B cell (primary cell): Measurements from ENCODE around the gene CAPN3. TPM values are rescaled to one million over a fixed set of nuclear protein-coding genes. Genes with fewer than 3 reads are reported as not detected.

Source experiments
- ATAC-seq: fragments of 200-7000 bp; cut with Tn5 transposase; one replicate; pipeline ENCODE4 v1.10.0; 2021; ENCODE audit warnings: low read depth, mild to moderate bottlenecking, moderate number of reproducible peaks, moderate library complexity
- CTCF ChIA-PET: fragments of 350-600 bp; sonication (Branson Sonifier 250); formaldehyde crosslinking; loops from one replicate; lab custom pipeline; 2021; ENCODE audit warnings: antibody characterized with exemption, inconsistent platforms; lab: Charles Lee
- POLR2A ChIA-PET: fragments of 350-600 bp; sonication (Branson Sonifier 250); formaldehyde crosslinking; loops from one replicate; lab custom pipeline; 2021; ENCODE audit warnings: antibody characterized with exemption; lab: Charles Lee
- DNase-seq: peaks from one replicate; pipeline ENCODE4 v3.0.0; 2013
- H2AFZ ChIP-seq: 2 replicates; pipeline ENCODE4 v1.6.1; 2012; ENCODE audit warnings: mild to moderate bottlenecking, low read depth, low read length; ENCODE audit not compliant: insufficient read depth, poor library complexity, severe bottlenecking
- H3K27ac ChIP-seq, 2 donors: 1 replicate in 1 of 2; 2 replicates in 1 of 2; pipeline ENCODE4 v1.5.1; 2012 to 2013; ENCODE audit warnings: low read length in 2 of 2, mild to moderate bottlenecking in 2 of 2, moderate library complexity in 1 of 2
- H3K27me3 ChIP-seq, 4 experiments: fragments of 200-600 bp in 1 of 4; sonication (generic) in 1 of 4; replicated peaks in 1 of 4; 1 replicate in 2 of 4; 2 replicates in 2 of 4; pipeline versions ENCODE4 v1.6.1 to v1.7.0; 2013 to 2016; ENCODE audit warnings: low read length in 3 of 4, mild to moderate bottlenecking in 2 of 4, mixed read lengths in 1 of 4, moderate library complexity in 1 of 4; ENCODE audit not compliant: insufficient read depth in 4 of 4, control insufficient read depth in 3 of 4; ENCODE audit errors: control extremely low read depth in 1 of 4
- H3K36me3 ChIP-seq, 2 experiments: replicated peaks in 1 of 2; 1 replicate in 1 of 2; 2 replicates in 1 of 2; pipeline versions ENCODE4 v1.6.1 to v1.7.1; 2013; ENCODE audit warnings: low read length in 1 of 2; ENCODE audit not compliant: insufficient read depth in 2 of 2, control insufficient read depth in 1 of 2; ENCODE audit errors: control extremely low read depth in 1 of 2, extremely low read depth in 1 of 2
- H3K4me1 ChIP-seq, 2 donors: fragments of 200-600 bp in 1 of 2; sonication (generic) in 1 of 2; 1 replicate in 1 of 2; 2 replicates in 1 of 2; pipeline versions ENCODE4 v1.5.1 to v1.6.1; 2013 to 2017; ENCODE audit warnings: low read length in 2 of 2; ENCODE audit not compliant: control insufficient read depth in 2 of 2, insufficient read depth in 2 of 2
- H3K4me2 ChIP-seq: replicated peaks from 2 replicates; pipeline ENCODE3; 2012; ENCODE audit warnings: mild to moderate bottlenecking, low read depth, low read length; ENCODE audit not compliant: poor library complexity, severe bottlenecking
- H3K4me3 ChIP-seq, 5 experiments: fragments of 200-600 bp in 1 of 5; sonication (generic) in 1 of 5; 1 replicate in 3 of 5; 2 replicates in 2 of 5; pipeline versions ENCODE4 v1.5.1 to v1.7.0; 2011 to 2016; ENCODE audit warnings: low read length in 4 of 5, mild to moderate bottlenecking in 4 of 5, low read depth in 2 of 5, control low read depth in 1 of 5, moderate library complexity in 1 of 5; ENCODE audit not compliant: insufficient read depth in 1 of 5; ENCODE audit errors: control extremely low read depth in 1 of 5, extremely low read depth in 1 of 5
- H3K79me2 ChIP-seq: fragments of 200-600 bp; sonication (generic); one replicate; pipeline ENCODE4 v1.6.0; 2016; ENCODE audit warnings: low read length; ENCODE audit not compliant: control insufficient read depth, insufficient read depth
- H3K9ac ChIP-seq: fragments of 200-600 bp; sonication (generic); 2 replicates; pipeline ENCODE4 v1.6.1; 2017; ENCODE audit warnings: mild to moderate bottlenecking, low read length, moderate library complexity
- H3K9me3 ChIP-seq, 3 donors: one replicate each; pipeline versions ENCODE4 v1.6.1 to v1.7.1; 2013; ENCODE audit warnings: low read length in 2 of 3; ENCODE audit not compliant: control insufficient read depth in 2 of 3, insufficient read depth in 1 of 3; ENCODE audit errors: control extremely low read depth in 1 of 3
- H4K20me1 ChIP-seq: 2 replicates; pipeline ENCODE4 v1.6.0; 2012; ENCODE audit warnings: mild to moderate bottlenecking, low read length; ENCODE audit not compliant: insufficient read depth, control insufficient read depth, poor library complexity, severe bottlenecking
- H3K27ac Mint-ChIP-seq: one replicate; pipeline ENCODE4 v1.8.0; 2021; ENCODE audit warnings: mixed read lengths
- H3K27me3 Mint-ChIP-seq: one replicate; pipeline ENCODE4 v1.8.0; 2021; ENCODE audit warnings: mixed read lengths
- H3K4me1 Mint-ChIP-seq: one replicate; pipeline ENCODE4 v1.8.0; 2021; ENCODE audit warnings: mixed read lengths
- H3K4me3 Mint-ChIP-seq: one replicate; pipeline ENCODE4 v1.8.0; 2021; ENCODE audit warnings: mixed read lengths
- H3K9me3 Mint-ChIP-seq: one replicate; pipeline ENCODE4 v1.8.0; 2022; ENCODE audit warnings: mixed read lengths; ENCODE audit not compliant: insufficient read depth
- CTCF ChIP-seq: fragments of 200-600 bp; IDR thresholded peaks from one replicate; pipeline ENCODE4 v1.8.0; 2022; ENCODE audit warnings: antibody characterized with exemption, mild to moderate bottlenecking
- EZH2 ChIP-seq: IDR thresholded peaks from 2 replicates; pipeline ENCODE4 v1.6.1; 2012; ENCODE audit warnings: borderline replicate concordance, low read depth, mild to moderate bottlenecking, moderate library complexity, low read length; ENCODE audit not compliant: insufficient read depth, poor library complexity, severe bottlenecking
- WGBS: methylation state at CpG from one replicate; pipeline ENCODE4 v1.1.5; 2013; ENCODE audit warnings: missing lambda C conversion rate; ENCODE audit not compliant: insufficient coverage; 5-methylcytosine and 5-hydroxymethylcytosine counted together
- intact Hi-C: fragments of 100-400 bp; cut with micrococcal nuclease; formaldehyde crosslinking; loops from one replicate; pipeline ENCODE4 v1.10.0; 2022
- polyA plus RNA-seq: library from polyadenylated mRNA; depleted of rRNA; stranded (reverse); fragments of >200 nt; gene quantifications from 2 replicates; pipeline ENCODE4 v1.2.3, GENCODE V29; 2012
- total RNA-seq, 2 donors: library from RNA; stranded (reverse); fragments of 120-200 nt in 1 of 2; gene quantifications; 1 replicate in 1 of 2; 2 replicates in 1 of 2; pipeline versions ENCODE4 v1.2.3 to v1.2.4, GENCODE V29; 2013 to 2022

The CAPN3 gene
- total and polyA plus RNA-seq, 2 donors (not counting 1 experiment from before 2014, with no cell fraction given), result 41.7 to 143 TPM

- Mint-ChIP-seq H3K27me3 (no peaks in the 10 kb centered on the region), H3K4me3 (no peak overlapping the region), H3K27ac (no peak overlapping the region), H3K9me3 (no peaks in the 10 kb centered on the region), H3K4me1 (no peaks in the 10 kb centered on the region)
- ATAC-seq (no peak), DNase-seq (no peak)
- H3K4me1 ChIP-seq, result no peaks in the 10 kb centered on the region
- peaks cover 0 to 3% (median 3%) of the 10 kb centered on the region in 3 donors for H3K9me3 ChIP-seq
- POLR2A ChIA-PET, result no interaction called here
- WGBS, result no CpG with 5 or more reads among the region's 2 CpGs
- peaks cover 20 to 69% of the 10 kb centered on the region in 2 experiments for H3K36me3 ChIP-seq
- no peaks in the 10 kb centered on the region for H3K27me3 ChIP-seq
- H3K27ac ChIP-seq, result no peak overlapping the region
- no peak overlapping the region for H3K4me3 ChIP-seq
- intact Hi-C loops, result no loop called here
- no peak for TF ChIP-seq CTCF
- no peak for TF ChIP-seq EZH2
- H3K9ac ChIP-seq, result no peak overlapping the region
- no peaks in the 10 kb centered on the region for H3K79me2 ChIP-seq
- CTCF ChIA-PET, result no interaction called here
- no peak overlapping the region for H2AFZ ChIP-seq
- no peaks in the 10 kb centered on the region for H4K20me1 ChIP-seq
- H3K4me2 ChIP-seq, result no peak overlapping the region
These were observed 30.1 kb upstream of the CAPN3 start for GRCh38 chr15:42329161-42329560.

GRCh38 chr15:42329992-42330391 is 29.3 kb upstream of the CAPN3 start:
- no CpG with 5 or more reads among the region's 2 CpGs for WGBS
- no peaks in the 10 kb centered on the region for H3K4me1 Mint-ChIP-seq
- ATAC-seq, result no peak

More at GRCh38 chr15:42329992-42330391, 29.3 kb upstream of the CAPN3 start:
- CTCF ChIA-PET, result interaction anchor here (0.5 kb wide), 1 partner anchor 875 kb away, joined by 4 read pairs; no protein-coding TSS in a partner anchor
- Histone ChIP-seq H3K4me2 (no peak overlapping the region), H3K4me1 (no peaks in the 10 kb centered on the region), H3K79me2 (no peaks in the 10 kb centered on the region), H2AFZ (no peak overlapping the region), H3K27ac (no peak overlapping the region), H3K36me3 (peaks cover 18 to 62% of the 10 kb centered on the region in 2 experiments), H3K4me3 (no peak overlapping the region), H3K9ac (no peak overlapping the region), H3K27me3 (no peaks in the 10 kb centered on the region), H3K9me3 (peaks cover 3 to 5% (median 5%) of the 10 kb centered on the region in 3 donors), H4K20me1 (no peaks in the 10 kb centered on the region)
- no peak for DNase-seq
- no peak overlapping the region for H3K27ac Mint-ChIP-seq
- no peak for TF ChIP-seq CTCF
- TF ChIP-seq EZH2, result no peak
- H3K4me3 Mint-ChIP-seq, result no peak overlapping the region
- peaks cover 3% of the 10 kb centered on the region for H3K9me3 Mint-ChIP-seq
- H3K27me3 Mint-ChIP-seq, result no peaks in the 10 kb centered on the region
- intact Hi-C loops, result no loop called here
- POLR2A ChIA-PET, result interaction anchor here (0.6 kb wide), 1 partner anchor 1967 kb away, joined by 4 read pairs; no protein-coding TSS in a partner anchor
